Right ventricle myocardium inferior (tissue), 1 donor: ENCODE measurements around the gene METTL23. TPM values are rescaled to one million over a fixed set of nuclear protein-coding genes. Genes with fewer than 3 reads are reported as not detected.

Source experiments
- microRNA-seq: library from miRNA; unstranded; fragments of <30 nt; microRNA quantifications from one replicate; pipeline ENCODE4 v1.2.0, GENCODE V29; 2020
- total RNA-seq: library from RNA; stranded (reverse); fragmentation: NEBNext Ultra II Directional; extraction: Animal tissue kit (Norgen Biotek cat#: 25700); gene quantifications from one replicate; pipeline ENCODE4 v1.2.1, GENCODE V29; 2021
- donor health status: DM: no; HTN: yes; CAD: no; lungs with severe emphysema.

Gene METTL23
- total RNA-seq, 1 donor from 2014 or later: 17.3 TPM

Small RNA genes lying within 50 kb of the gene (microRNA-seq; reads per million reads assigned to microRNA genes)
- not detected for gene MIR636

Other genes starting within 250 kb of the METTL23 start
- gene RHBDF2, start 225.4 kb upstream of the METTL23 start, total RNA-seq: 17.9 TPM
- 38.2 TPM for gene CYGB, start 189.1 kb upstream of the METTL23 start, total RNA-seq
- 3.4 TPM for gene PRCD, start 186.8 kb upstream of the METTL23 start, total RNA-seq
- gene ST6GALNAC2, start 141.0 kb upstream of the METTL23 start, total RNA-seq: 5.7 TPM
- gene ST6GALNAC1, start 83.1 kb upstream of the METTL23 start, total RNA-seq: 6.1 TPM
- 375 TPM for gene MXRA7, start 15.9 kb upstream of the METTL23 start, total RNA-seq
- gene JMJD6, start 233 bp upstream of the METTL23 start, total RNA-seq: 62.8 TPM
- 74.0 TPM for gene SRSF2, start 10.5 kb downstream of the METTL23 start, total RNA-seq
- gene MFSD11, start 11.3 kb downstream of the METTL23 start, total RNA-seq: 20.8 TPM
- not detected for gene MGAT5B, start 141.6 kb downstream of the METTL23 start, total RNA-seq